K562 (cell line): ENCODE data around the gene MTA1. TPM values are rescaled to one million over a fixed set of nuclear protein-coding genes. Genes with fewer than 3 reads are reported as not detected.
A peak's percentile ranks its signal among the peaks of the same experiment; 100 is the strongest.

Experiments used
- ARID2 ChIP-seq: fragments of 450-650 bp; IDR thresholded peaks from 2 replicates; pipeline ENCODE4 v1.6.1; 2017; ENCODE audit warnings: antibody characterized with exemption, mild to moderate bottlenecking
- CEBPZ ChIP-seq: fragments of 150-350 bp; IDR thresholded peaks from 2 replicates; pipeline ENCODE4 v1.6.1; 2014; ENCODE audit warnings: low read depth, mild to moderate bottlenecking, low read length, borderline replicate concordance
- COPS2 ChIP-seq: fragments of 450-650 bp; conservative IDR thresholded peaks from 2 replicates; pipeline ENCODE4 v1.6.1; 2016; ENCODE audit warnings: mild to moderate bottlenecking, moderate library complexity
- FIP1L1 ChIP-seq: fragments of 200-400 bp; formaldehyde crosslinking; IDR thresholded peaks from 2 replicates; pipeline ENCODE4 v1.6.1; 2018; ENCODE audit warnings: mild to moderate bottlenecking, low read depth, low read length; ENCODE audit not compliant: poor library complexity, severe bottlenecking
- GTF2B ChIP-seq: IDR thresholded peaks from 2 replicates; pipeline ENCODE4 v1.6.1; 2011; ENCODE audit not compliant: insufficient read length; ENCODE audit errors: extremely low read depth
- KDM2B ChIP-seq: fragments of 250-450 bp; sonication (Bioruptor Pico); IDR thresholded peaks from 2 replicates; pipeline ENCODE4 v1.8.0; 2021; ENCODE audit warnings: mild to moderate bottlenecking, moderate library complexity
- MAFF ChIP-seq: IDR thresholded peaks from 2 replicates; pipeline ENCODE4 v1.6.1; 2012; ENCODE audit warnings: low read length, improper control_type of control experiment
- MCM2 ChIP-seq: fragments of 450-650 bp; IDR thresholded peaks from 2 replicates; pipeline ENCODE4 v1.6.1; 2017; ENCODE audit warnings: low read depth, mild to moderate bottlenecking
- RB1 ChIP-seq: fragments of 450-650 bp; IDR thresholded peaks from 2 replicates; pipeline ENCODE4 v1.6.1; 2017; ENCODE audit warnings: low read depth, mild to moderate bottlenecking
- SIN3A ChIP-seq, 2 experiments: fragments of 150-350 bp in 1 of 2; IDR thresholded peaks; 2 replicates each; pipeline ENCODE4 v1.6.1; 2011 to 2016; ENCODE audit warnings: borderline replicate concordance in 2 of 2, low read depth in 2 of 2, low read length in 2 of 2, mild to moderate bottlenecking in 2 of 2, moderate library complexity in 2 of 2; ENCODE audit not compliant: control insufficient read depth in 1 of 2
- SMAD1 ChIP-seq: fragments of 150-350 bp; IDR thresholded peaks from 2 replicates; pipeline ENCODE4 v1.6.1; 2014; ENCODE audit warnings: low read length, low read depth; ENCODE audit not compliant: partially characterized antibody
- UBTF ChIP-seq, 2 experiments: IDR thresholded peaks; 2 replicates each; pipeline ENCODE4 v1.6.1; 2012; ENCODE audit warnings: improper control_type of control experiment in 2 of 2, low read depth in 2 of 2, low read length in 2 of 2, borderline replicate concordance in 1 of 2
- ZBTB7A ChIP-seq: IDR thresholded peaks from 2 replicates; pipeline ENCODE4 v1.6.1; 2011; ENCODE audit warnings: low read depth, mild to moderate bottlenecking, low read length, moderate library complexity, borderline replicate concordance; ENCODE audit not compliant: control insufficient read depth
- ZFP30 ChIP-seq: fragments of 250-450 bp; sonication (Bioruptor Pico); IDR thresholded peaks from 2 replicates; pipeline ENCODE4 v1.8.0; 2022; ENCODE audit warnings: moderate library complexity, mild to moderate bottlenecking, inconsistent platforms, borderline replicate concordance
- ZNF165 ChIP-seq: fragments of 250-450 bp; sonication (Bioruptor Pico); IDR thresholded peaks from 2 replicates; pipeline ENCODE4 v1.4.0; 2020; ENCODE audit warnings: borderline replicate concordance
- ZNF384 ChIP-seq: IDR thresholded peaks from 2 replicates; pipeline ENCODE4 v1.6.1; 2012; ENCODE audit warnings: low read depth, low read length, improper control_type of control experiment
- ZNF589 ChIP-seq: fragments of 200-800 bp; sonication (Bioruptor generic); IDR thresholded peaks from 2 replicates; pipeline ENCODE4 v1.6.1; 2016; ENCODE audit warnings: low read depth, missing genetic modification characterization, missing compliant biosample characterization
- ZNF655 ChIP-seq: fragments of 250-450 bp; sonication (Bioruptor Pico); IDR thresholded peaks from 2 replicates; pipeline ENCODE4 v1.5.0; 2021
- polyA plus RNA-seq, 8 experiments: library from polyadenylated mRNA; depleted of rRNA in 4 of 8; stranded (reverse) in 5 of 8; unstranded in 3 of 8; fragments of >200 nt; fragmentation: Nextera tagmentation in 2 of 8; fragmentation: Illumina TruSeq in 1 of 8; extraction: Ambion mirVana in 2 of 8; extraction: Trizol in 1 of 8; gene quantifications; 2 replicates each; pipeline versions ENCODE4 v1.2.1 to v1.2.3, GENCODE V29; 2011 to 2014; ENCODE audit warnings: inconsistent platforms in 1 of 8, missing spikeins in 1 of 8
- total RNA-seq, 7 experiments: library from RNA; depleted of rRNA in 6 of 7; stranded (reverse); fragments of >200 nt in 6 of 7; fragmentation: Illumina TruSeq in 2 of 7; extraction: Trizol in 2 of 7; gene quantifications; 2 replicates each; pipeline versions ENCODE4 v1.2.1 to v1.2.3, GENCODE V29; 2011 to 2021; ENCODE audit warnings: low replicate concordance in 1 of 7

The MTA1 gene
- total and polyA plus RNA-seq, 9 of the 15 experiments (the other 6 are each of a cell fraction or from before 2014, with no cell fraction given) = 0.13 to 118 (median 32.3) TPM

GRCh38 chr14:105398044-105398725 is 21.4 kb upstream of the MTA1 start, which contains the start of gene TEX22 (continued):
- TF ChIP-seq CEBPZ = no peak
- TF ChIP-seq ZNF589 = peak; percentile 88
- TF ChIP-seq UBTF (IDR thresholded peaks at IDR 0.05; ENCODE audit: borderline replicate concordance in 1 of 2, low read depth in 2 of 2, low read length in 2 of 2) = no peak
- TF ChIP-seq MAFF = no peak
- no peak for TF ChIP-seq ARID2
- no peak for TF ChIP-seq SMAD1
- TF ChIP-seq ZNF655 (CRISPR knock-in tag) = no peak
- peak; percentile 82 for TF ChIP-seq FIP1L1
- TF ChIP-seq ZNF384 = no peak
- no peak for TF ChIP-seq MCM2
- no peak for TF ChIP-seq ZNF165 (CRISPR knock-in tag)
- TF ChIP-seq SIN3A (IDR thresholded peaks at IDR 0.05; ENCODE audit: borderline replicate concordance in 2 of 2, control insufficient read depth in 1 of 2, low read depth in 2 of 2, low read length in 2 of 2) = no peak
- no peak for TF ChIP-seq COPS2
- no peak for TF ChIP-seq KDM2B (CRISPR knock-in tag)
- peak; percentile 69; the same call in 1 of the 2 replicates for TF ChIP-seq RB1
- TF ChIP-seq ZFP30 = no peak
- no peak for TF ChIP-seq GTF2B
- peak; percentile 84; the same call in 1 of the 2 replicates for TF ChIP-seq ZBTB7A
